GM12872 (cell line): ENCODE measurements around the gene BTBD2.

Experiments
- CTCF ChIP-seq: IDR thresholded peaks from 3 replicates; pipeline ENCODE4 v1.5.1; 2011; ENCODE audit warnings: low read depth, mild to moderate bottlenecking, low read length, moderate library complexity; ENCODE audit not compliant: insufficient read depth

The BTBD2 gene

GRCh38 chr19:1957562-1958248, 57.8 kb downstream of the BTBD2 start:
- no peak for TF ChIP-seq CTCF

GRCh38 chr19:1956868-1957492, 58.5 kb downstream of the BTBD2 start:
- TF ChIP-seq CTCF, result no peak

- TF ChIP-seq CTCF, result no peak
These were observed 59.4 kb downstream of the BTBD2 start for GRCh38 chr19:1956122-1956494.

- TF ChIP-seq CTCF, result no peak
These were observed 60.1 kb downstream of the BTBD2 start for GRCh38 chr19:1955171-1956121.

- TF ChIP-seq CTCF, result no peak
These were observed 61.0 kb downstream of the BTBD2 start for GRCh38 chr19:1954532-1954933.

- TF ChIP-seq CTCF, result no peak
These were observed 61.9 kb downstream of the BTBD2 start for GRCh38 chr19:1953441-1954094.

GRCh38 chr19:1953037-1953436, 62.5 kb downstream of the BTBD2 start:
- no peak for TF ChIP-seq CTCF
